Parathyroid adenoma (tissue), 2 donors: ENCODE results near the gene CAST.
A peak's percentile ranks its signal among the peaks of the same experiment; 100 is the strongest.

Source experiments
- H2AFZ ChIP-seq: fragments of 300-600 bp; sonication (generic); one replicate; pipeline ENCODE4 v1.7.0; 2017; ENCODE audit warnings: antibody characterized with exemption, mild to moderate bottlenecking
- H3K27ac ChIP-seq: fragments of 300-600 bp; sonication (generic); one replicate; pipeline ENCODE4 v1.7.0; 2017
- H3K27me3 ChIP-seq: fragments of 300-600 bp; sonication (generic); one replicate; pipeline ENCODE4 v1.7.0; 2017; ENCODE audit warnings: low read length; ENCODE audit not compliant: control insufficient read depth, insufficient read depth
- H3K36me3 ChIP-seq: fragments of 300-600 bp; sonication (generic); one replicate; pipeline ENCODE4 v1.7.0; 2017; ENCODE audit warnings: low read length; ENCODE audit not compliant: control insufficient read depth, insufficient read depth
- H3K4me1 ChIP-seq: fragments of 300-600 bp; sonication (generic); one replicate; pipeline ENCODE4 v1.7.0; 2017; ENCODE audit warnings: control low read depth
- H3K4me2 ChIP-seq: fragments of 300-600 bp; sonication (generic); one replicate; pipeline ENCODE4 v1.7.0; 2017; ENCODE audit warnings: low read length
- H3K4me3 ChIP-seq: fragments of 300-600 bp; sonication (generic); one replicate; pipeline ENCODE4 v1.7.0; 2017; ENCODE audit warnings: low read depth, low read length
- H3K79me2 ChIP-seq: fragments of 300-600 bp; sonication (generic); one replicate; pipeline ENCODE4 v1.7.0; 2017; ENCODE audit warnings: control low read depth
- H3K9ac ChIP-seq: fragments of 300-600 bp; sonication (generic); one replicate; pipeline ENCODE4 v1.7.0; 2017; ENCODE audit warnings: mild to moderate bottlenecking
- H3K9me3 ChIP-seq: fragments of 300-600 bp; sonication (generic); one replicate; pipeline ENCODE4 v1.7.0; 2017; ENCODE audit warnings: low read length; ENCODE audit not compliant: control insufficient read depth
- CTCF ChIP-seq: fragments of 300-600 bp; sonication (generic); IDR thresholded peaks from one replicate; pipeline ENCODE4 v1.7.0; 2017; ENCODE audit warnings: antibody characterized with exemption, mild to moderate bottlenecking
- donor health status: primary hyperparathyroidism.

CAST gene

GRCh38 chr5:96751203-96752169, 89.3 kb downstream of the CAST start:
- TF ChIP-seq CTCF, result no peak
- Histone ChIP-seq H3K27me3 (no peaks in the 10 kb centered on the region), H3K4me2 (no peak overlapping the region), H3K36me3 (no peaks in the 10 kb centered on the region), H3K9ac (no peak overlapping the region), H3K9me3 (no peaks in the 10 kb centered on the region), H3K27ac (peak overlapping the region; percentile 43), H3K79me2 (no peaks in the 10 kb centered on the region), H3K4me1 (peaks cover 13% of the 10 kb centered on the region), H3K4me3 (no peak overlapping the region), H2AFZ (no peak overlapping the region)

- Histone ChIP-seq H3K4me2 (no peak overlapping the region), H3K27ac (peak overlapping the region; percentile 43), H3K4me3 (no peak overlapping the region), H3K79me2 (no peaks in the 10 kb centered on the region), H3K36me3 (no peaks in the 10 kb centered on the region), H2AFZ (no peak overlapping the region), H3K9ac (no peak overlapping the region), H3K27me3 (no peaks in the 10 kb centered on the region), H3K9me3 (no peaks in the 10 kb centered on the region), H3K4me1 (peaks cover 13% of the 10 kb centered on the region)
- peak; percentile 74 for TF ChIP-seq CTCF
Observed at GRCh38 chr5:96752341-96753016, 90.3 kb downstream of the CAST start.

GRCh38 chr5:96753017-96753397, 90.8 kb downstream of the CAST start:
- Histone ChIP-seq H3K4me1 (peaks cover 13% of the 10 kb centered on the region), H3K27me3 (no peaks in the 10 kb centered on the region), H3K36me3 (no peaks in the 10 kb centered on the region), H3K27ac (no peak overlapping the region), H3K9me3 (no peaks in the 10 kb centered on the region), H3K4me2 (no peak overlapping the region), H3K9ac (no peak overlapping the region), H3K4me3 (no peak overlapping the region), H3K79me2 (no peaks in the 10 kb centered on the region), H2AFZ (no peak overlapping the region)
- no peak for TF ChIP-seq CTCF

- Histone ChIP-seq H3K27ac (no peak overlapping the region), H3K79me2 (no peaks in the 10 kb centered on the region), H3K4me1 (peaks cover 13% of the 10 kb centered on the region), H3K9me3 (no peaks in the 10 kb centered on the region), H3K36me3 (no peaks in the 10 kb centered on the region), H3K4me3 (no peak overlapping the region), H2AFZ (no peak overlapping the region), H3K27me3 (no peaks in the 10 kb centered on the region), H3K4me2 (no peak overlapping the region), H3K9ac (no peak overlapping the region)
- no peak for TF ChIP-seq CTCF
Observed at GRCh38 chr5:96753848-96754247, 91.7 kb downstream of the CAST start.
